GM12878 (cell line): ENCODE results near the gene LDLRAP1.

Experiments used
- ATF7 ChIP-seq: fragments of 450-650 bp; IDR thresholded peaks from 2 replicates; pipeline ENCODE4 v1.6.1; 2016; ENCODE audit warnings: low read depth, mild to moderate bottlenecking
- CEBPZ ChIP-seq: fragments of 150-350 bp; IDR thresholded peaks from 2 replicates; pipeline ENCODE4 v1.6.1; 2016; ENCODE audit warnings: low read depth, low read length
- SPI1 ChIP-seq: IDR thresholded peaks from 2 replicates; pipeline ENCODE4 v1.6.1; 2011; ENCODE audit warnings: low read depth, mild to moderate bottlenecking, low read length, moderate library complexity, borderline replicate concordance; ENCODE audit not compliant: insufficient read depth
- STAT3 ChIP-seq: IDR thresholded peaks from 2 replicates; pipeline ENCODE4 v1.6.1; 2011; ENCODE audit warnings: low read depth, low read length, improper control_type of control experiment
- TF ChIP-seq, protein P1 (sequence below), 3 experiments: IDR thresholded peaks in 2 of 3; conservative IDR thresholded peaks in 1 of 3; 2 replicates each; pipeline ENCODE4 v1.5.1; 2011; ENCODE audit warnings: low read depth in 3 of 3, low read length in 3 of 3, mild to moderate bottlenecking in 3 of 3, control low read depth in 2 of 3, moderate library complexity in 2 of 3, inconsistent platforms in 1 of 3, mixed read lengths in 1 of 3; ENCODE audit not compliant: control insufficient read depth in 2 of 3, insufficient read depth in 1 of 3; ENCODE audit errors: extremely low read depth in 1 of 3

DNA sequence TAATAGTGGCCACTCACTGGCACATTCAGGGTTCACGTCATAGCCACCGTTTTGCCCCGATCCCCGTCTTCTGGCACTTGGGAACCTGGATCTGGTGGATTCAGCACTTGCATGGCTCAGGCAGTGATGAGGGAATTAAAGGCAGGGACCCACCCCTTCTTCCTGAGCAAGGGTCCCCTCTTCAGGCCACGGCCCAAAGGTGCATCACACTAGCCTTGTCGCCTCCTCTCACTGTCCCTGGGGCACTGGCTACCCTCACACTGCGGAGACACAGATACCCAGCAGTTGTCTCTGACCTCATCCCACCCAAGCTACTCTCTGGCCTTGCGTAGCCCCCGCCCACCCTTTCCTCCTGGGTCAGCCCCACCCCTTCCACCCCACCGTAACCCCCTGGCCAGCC is 19.9 kb upstream of the LDLRAP1 start:
- TF ChIP-seq STAT3 (no peak), CEBPZ (no peak), SPI1 (no peak), ATF7 (no peak)
- TF ChIP-seq, protein P1, sequence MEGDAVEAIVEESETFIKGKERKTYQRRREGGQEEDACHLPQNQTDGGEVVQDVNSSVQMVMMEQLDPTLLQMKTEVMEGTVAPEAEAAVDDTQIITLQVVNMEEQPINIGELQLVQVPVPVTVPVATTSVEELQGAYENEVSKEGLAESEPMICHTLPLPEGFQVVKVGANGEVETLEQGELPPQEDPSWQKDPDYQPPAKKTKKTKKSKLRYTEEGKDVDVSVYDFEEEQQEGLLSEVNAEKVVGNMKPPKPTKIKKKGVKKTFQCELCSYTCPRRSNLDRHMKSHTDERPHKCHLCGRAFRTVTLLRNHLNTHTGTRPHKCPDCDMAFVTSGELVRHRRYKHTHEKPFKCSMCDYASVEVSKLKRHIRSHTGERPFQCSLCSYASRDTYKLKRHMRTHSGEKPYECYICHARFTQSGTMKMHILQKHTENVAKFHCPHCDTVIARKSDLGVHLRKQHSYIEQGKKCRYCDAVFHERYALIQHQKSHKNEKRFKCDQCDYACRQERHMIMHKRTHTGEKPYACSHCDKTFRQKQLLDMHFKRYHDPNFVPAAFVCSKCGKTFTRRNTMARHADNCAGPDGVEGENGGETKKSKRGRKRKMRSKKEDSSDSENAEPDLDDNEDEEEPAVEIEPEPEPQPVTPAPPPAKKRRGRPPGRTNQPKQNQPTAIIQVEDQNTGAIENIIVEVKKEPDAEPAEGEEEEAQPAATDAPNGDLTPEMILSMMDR (IDR thresholded peaks at IDR 0.05 in 2 of 3, conservative IDR thresholded peaks at IDR 0.05 in 1 of 3; ENCODE audit: control insufficient read depth in 2 of 3, extremely low read depth in 1 of 3, insufficient read depth in 1 of 3, low read depth in 3 of 3, low read length in 3 of 3), result peak in 2 of 3 experiments; percentile 29 to 34; a peak in 2 of 6 replicates
